GM18526 (cell line): ENCODE results near the gene PIAS4.

ENCODE experiments used
- POLR2A ChIP-seq: IDR thresholded peaks from 3 replicates; pipeline ENCODE4 v1.6.1; 2011; ENCODE audit not compliant: insufficient read length; ENCODE audit errors: extremely low read depth

Gene PIAS4

DNA sequence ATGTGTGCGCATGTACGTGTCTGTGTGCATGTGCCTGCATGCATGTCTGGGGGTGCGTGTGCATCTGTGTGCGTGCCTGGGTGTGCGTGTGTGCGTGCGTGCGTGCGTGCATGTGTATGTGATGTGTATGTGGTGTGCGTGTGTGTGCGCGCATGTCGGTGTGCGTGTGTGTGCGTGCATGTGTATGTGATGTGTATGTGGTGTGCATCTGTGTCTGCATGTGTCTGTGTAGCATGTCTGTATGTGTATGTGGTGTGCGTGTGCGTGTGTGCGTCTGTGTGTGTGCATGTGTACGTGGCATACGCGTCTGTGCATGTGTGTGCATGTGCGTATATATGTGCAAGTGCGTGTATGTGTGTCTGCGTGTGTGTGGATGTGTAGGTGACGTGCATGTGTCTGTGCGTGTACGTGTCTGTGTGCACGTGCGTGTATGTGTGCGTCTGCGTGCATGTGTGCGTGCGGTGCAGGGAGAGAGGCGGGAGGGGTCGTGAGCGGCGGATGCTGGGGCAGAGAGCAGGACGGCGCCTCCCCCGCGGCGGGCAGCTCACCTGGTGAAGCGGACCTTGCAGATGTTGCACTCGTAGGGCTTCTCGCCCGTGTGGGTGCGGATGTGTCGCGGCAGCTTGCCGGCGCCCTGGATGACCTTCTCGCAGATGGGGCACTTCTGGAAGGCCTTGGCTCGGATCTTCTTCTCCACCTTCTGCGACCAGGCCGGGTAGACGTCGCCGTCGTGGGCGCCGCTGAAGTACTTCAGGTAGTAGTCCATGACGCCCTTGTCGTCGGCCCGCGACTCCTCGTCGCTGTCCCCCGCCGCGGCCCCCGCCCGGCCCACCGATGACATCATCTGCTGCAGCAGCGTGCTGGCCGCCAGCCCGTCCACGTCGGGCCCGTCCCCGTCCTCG lies 46.1 kb downstream of the PIAS4 start:
- TF ChIP-seq POLR2A: no peak

DNA sequence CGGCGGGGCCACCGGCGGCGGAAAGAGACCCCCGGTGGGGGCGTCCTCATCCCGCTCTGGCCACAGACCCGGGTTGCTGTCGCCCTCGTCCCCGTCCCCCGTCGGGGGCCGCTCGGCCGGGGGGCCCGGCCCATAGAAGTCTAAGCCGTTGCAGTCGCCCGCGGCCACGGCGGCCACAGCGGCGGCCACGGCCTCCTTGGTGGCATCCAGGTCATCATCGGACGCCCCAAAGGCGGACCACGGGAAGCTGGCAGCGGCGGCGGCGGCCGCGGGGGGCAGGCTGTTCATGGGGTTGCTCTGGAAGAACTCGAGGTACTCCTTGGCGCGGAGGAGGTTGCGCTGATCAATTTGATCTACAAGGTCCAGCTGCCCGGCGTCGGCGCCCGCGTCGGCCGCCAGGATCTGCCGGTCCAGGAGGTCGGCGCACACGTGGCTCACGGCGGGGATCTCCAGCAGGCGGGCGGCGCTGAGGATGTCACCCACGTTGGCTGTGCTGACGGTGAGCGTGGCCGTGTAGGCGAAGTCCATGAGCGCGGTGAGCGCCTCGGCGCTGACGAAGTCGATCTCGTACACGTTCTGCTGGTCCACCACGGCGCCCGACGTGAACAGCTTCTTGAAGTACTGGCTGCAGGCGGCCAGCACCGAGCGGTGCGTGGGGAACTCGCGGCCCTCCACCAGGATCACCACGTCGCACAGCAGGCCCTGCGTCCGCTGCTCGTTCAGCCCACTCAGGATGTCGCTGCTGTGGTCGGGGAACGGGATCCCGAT lies 47.1 kb downstream of the PIAS4 start:
- no peak for TF ChIP-seq POLR2A

DNA sequence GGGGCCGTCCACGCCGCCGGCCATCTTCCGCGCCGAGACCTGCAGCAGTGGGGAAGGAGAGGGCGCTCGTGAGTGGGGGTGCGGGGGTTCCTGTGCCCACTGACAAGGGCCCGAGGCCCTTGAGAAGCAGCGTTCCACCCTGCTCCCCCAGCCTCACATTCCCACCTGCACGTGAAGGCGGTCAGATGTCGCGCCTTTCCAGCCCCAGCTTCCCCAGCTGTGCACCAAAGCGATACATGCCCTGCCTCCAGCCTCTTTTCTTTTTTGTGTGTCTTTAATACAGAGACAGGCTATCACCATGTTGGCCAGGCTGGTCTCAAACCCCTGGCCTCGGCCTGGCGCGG lies 47.6 kb downstream of the PIAS4 start:
- TF ChIP-seq POLR2A: no peak

DNA sequence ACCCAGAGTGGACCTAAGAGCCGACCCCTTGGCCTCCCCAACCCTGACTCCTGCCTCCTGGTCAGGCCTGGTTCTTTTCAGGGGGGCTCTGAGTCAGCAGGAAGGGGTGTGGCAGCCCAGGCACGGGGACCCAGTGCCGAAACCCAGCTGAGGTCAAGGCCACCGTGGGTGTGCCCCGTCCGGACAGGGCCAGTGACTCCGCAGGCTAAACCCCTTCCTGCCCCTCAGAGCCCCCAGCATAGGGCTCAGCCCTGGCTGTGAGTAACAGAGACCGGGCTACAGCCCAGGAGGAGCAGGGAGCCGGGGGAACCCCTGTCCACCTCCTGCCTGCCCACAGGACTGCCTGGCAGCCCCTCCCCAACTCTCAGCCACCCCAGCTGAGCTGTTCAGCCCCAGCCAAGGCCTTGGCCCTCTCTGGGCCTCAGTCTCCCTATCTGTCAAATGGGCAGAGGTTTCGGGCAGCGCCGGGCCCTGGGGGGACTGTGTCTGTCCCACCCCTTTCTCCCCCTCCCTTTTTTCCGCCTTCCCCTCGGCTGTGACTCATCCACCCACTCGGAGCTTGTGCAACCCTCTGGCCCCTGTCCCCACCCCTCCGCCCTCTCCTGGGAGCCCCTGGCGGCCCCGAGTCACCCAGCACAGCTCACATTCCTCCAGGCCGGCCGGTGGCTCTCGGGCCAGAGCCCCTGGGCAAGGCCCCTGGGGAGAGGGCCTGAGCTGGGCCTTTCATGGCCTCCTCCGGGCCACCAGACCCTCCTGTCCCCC lies 50.6 kb downstream of the PIAS4 start:
- TF ChIP-seq POLR2A: no peak

DNA sequence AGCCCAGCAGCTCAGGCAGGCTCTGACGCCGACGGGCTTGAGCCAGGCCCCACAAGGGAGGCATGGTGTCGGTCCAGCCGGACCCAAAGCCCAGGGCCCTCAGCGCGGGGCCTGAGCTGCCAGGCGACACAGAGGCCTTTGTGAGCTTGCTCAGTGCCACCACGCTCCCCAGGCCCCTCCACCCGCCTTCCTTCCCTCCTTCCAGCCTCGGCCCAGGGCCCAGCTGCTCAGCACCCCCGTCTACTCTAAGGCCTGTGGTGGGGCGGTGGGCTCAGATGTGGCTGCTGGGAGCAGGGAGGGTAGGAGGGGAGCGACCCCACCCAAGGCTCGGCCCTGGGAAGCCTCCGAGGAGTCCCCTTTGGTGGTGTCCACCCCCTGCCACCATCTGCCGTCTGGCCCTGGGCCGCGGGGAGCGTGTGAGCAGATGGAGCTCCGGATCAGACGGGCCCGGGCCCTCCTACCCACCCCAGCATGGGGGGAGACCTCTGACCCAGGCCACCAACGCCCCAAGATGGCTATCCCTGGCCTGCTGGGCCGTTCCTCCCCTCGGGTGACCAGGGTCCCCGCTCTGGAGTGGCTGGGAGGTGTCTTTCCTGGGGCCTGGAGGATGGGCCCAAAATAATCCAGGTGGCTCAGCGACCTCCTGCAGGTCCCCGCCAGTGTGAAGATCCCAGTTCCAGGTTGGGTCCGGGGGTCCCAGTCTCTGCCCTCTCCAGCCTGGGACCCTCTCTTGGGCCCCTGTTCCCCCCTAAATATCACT lies 51.3 kb downstream of the PIAS4 start:
- TF ChIP-seq POLR2A: no peak

DNA sequence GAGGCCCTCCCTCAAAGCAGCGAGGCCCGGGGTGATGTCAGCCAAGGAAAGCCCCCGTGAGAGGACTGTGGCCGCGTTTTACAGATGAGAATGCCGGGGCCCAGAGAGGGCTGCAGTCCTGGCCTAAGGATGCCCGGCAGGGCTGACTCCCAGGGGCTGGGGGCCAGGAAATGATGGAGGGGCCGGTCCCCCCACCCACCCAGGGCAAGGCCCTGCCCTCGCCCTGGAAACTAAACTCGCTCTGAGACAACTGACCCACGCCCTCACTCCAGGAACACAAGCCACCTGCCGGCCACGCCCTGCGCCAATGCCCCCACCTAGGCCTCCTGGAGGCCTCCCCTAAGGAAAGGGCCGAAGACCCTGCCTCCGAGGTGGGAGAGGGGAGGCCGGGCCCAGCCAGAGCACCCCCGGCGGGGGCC lies 51.9 kb downstream of the PIAS4 start:
- TF ChIP-seq POLR2A: no peak

DNA sequence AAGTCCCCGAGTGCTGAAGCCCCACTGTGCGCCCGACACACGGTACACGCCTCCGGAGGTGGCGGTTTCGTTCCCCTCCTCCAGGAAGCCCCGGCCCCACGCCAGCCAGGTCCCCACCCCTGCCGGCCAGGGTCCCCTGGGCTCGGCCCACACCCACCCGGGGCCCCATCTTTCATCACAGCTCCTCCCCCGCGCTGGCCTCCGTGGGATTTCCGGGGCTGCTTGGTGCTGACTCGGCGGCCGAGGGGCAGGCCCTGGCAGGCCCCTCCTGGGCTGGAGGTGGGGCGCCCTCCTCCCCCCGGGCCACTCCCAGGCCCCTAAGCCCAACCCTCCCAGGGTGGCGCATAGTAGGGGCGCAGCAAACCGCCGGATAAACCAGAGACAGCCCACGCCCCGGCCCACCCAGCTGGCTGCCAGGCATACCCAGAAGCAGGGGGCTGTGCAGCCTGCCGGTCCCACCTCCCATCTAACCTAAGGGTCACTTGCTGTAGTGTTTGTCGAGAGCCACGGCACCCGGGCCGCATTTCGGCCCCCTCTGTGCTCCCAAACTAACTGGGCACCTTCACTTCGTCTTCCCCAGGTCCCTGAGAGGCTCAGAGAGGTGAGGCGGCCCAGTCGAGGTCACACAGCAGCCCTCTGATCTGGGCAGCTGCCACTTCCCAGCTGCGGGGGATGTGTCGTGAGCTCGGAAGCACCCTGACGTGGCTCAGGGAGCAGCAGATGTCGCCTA lies 52.5 kb downstream of the PIAS4 start:
- no peak for TF ChIP-seq POLR2A

DNA sequence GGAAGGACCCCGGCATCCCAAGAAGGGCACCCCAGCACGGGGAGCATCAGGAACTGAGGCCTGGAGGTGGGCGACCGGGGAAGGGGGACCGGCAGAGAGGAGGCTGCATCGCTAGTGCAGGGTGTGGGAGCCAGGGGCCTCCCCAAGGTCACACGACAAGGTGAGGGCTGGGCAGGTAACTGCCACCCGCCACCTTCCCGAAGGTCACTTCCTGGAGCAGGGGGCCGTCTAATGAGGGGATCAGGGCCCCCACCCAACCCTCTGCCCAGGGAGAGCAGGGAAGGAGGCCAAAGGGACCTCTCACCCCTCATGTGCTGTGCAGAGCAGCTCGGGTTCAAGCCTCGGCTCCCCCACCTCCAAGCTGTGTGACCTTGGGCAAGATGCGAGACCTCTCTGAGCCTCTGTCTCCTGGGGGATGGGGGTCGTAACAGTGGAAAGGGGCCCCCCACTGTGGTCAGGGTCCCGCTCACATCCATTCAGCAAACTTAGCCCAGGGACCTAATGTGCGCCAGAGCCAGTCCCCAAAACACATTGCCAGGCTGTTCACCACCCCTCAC lies 53.2 kb downstream of the PIAS4 start:
- TF ChIP-seq POLR2A: no peak

DNA sequence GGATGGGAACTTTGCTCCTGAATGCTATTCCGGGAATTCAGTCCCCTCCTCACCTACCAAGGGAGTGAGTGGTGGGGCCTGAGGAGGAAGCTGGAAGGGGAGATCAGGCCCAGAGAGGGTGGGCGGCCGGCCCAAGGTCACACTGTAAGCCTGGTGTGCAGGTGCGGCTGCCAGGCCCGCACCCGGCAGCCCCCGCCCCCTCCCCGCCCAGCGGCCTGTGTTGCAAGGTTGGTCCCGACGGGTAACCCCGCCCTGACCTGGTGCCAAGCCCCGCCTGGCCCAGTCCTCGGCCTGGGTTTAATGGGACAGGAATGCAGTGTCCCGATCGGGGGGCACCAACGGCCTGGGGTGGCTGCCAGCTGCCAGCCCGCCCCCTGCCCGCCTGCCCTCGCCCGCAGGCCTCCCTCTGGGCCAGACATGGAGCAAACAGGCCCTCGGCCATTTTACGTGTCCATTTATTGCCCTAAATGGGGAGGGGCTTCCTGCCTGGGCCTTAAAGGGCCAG lies 53.7 kb downstream of the PIAS4 start:
- TF ChIP-seq POLR2A: no peak

DNA sequence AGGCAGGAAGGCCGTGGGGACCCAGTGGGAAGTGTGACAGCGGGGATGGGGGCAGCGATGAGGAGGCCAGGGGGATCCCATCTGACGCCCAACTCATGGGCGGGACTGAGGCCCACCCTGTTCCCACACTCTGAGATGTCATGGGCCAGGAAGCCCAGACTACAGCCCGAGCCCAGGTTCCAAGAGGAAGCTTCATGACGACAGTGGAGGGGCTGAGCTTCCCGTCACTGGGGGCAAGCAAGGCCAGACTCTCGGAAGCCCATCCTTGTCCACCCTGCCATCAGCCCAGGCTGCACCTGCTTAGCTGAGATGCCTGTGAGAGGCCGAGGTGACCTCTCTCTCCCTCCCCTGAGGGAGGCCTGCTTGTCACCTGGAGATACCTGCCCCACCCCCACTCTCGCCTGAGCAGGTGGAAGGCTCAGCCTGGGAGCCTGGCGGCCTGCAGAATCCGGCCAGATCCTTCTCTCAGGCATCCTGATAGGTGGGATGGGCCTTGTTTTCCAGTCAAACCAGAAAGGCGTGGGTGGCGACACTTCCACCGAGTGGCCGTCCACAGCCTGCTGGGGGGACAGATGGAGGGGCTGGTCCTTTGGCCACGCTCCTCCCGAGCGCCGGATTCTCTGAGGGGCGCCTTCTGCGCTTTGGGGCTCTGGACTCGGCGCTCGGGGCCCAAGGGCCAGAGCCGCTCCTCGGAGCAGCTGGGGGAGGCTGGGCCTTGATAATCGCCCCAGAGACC lies 54.3 kb downstream of the PIAS4 start:
- no peak for TF ChIP-seq POLR2A

DNA sequence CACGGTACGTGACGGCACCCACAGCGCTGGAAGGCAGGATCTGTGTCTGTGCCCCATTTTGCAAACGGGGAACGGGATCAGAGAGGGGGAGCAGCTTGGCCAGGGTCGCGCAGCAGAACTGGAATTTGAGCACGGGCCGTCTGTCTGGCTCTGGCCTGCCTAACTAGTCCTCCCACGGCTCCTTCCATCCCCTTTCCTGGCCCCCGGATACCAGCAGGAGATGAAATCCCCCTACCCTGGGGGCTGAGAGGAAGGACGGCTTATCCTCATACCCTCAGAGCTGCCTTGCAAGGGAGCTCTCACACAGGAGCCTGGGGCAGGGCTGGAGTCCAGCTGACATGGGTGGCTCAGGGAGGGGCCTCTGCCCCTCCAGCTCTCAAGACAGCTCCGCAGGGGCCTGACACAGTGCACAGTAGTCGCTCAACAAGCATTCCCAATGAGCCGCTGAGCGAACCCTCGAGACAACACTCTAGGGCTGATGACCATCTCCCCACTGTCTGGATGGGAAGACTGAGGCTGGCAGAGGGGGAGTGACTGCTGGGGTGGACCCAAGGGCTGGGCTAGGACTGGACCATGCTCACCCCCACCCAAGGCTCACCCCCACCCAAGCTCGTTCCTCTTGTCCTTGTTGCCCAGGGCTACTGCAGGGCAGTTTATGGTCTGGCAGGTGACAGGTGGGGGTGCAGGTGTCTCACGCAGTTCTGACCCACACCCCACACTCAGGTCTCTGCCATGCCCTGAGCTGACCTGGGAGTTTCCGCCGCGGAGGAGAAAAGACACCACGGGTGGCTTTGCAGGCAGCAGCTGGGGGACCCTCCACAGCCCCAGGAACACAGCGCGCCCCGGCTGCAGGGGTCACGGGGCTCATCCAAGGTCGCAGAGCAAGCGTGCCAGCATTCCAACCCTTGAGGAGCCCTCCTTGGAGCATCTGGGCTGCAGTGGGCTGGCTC lies 55.2 kb downstream of the PIAS4 start:
- no peak for TF ChIP-seq POLR2A
